PC-3 (cell line): ENCODE measurements around the gene DNAH1. TPM values are rescaled to one million over a fixed set of nuclear protein-coding genes. Genes with fewer than 3 reads are reported as not detected.

Experiments used
- ATAC-seq: fragments of 200-7000 bp; cut with Tn5 transposase; 2 replicates; pipeline ENCODE4 v1.9.1; 2020; ENCODE audit warnings: mild to moderate bottlenecking, moderate library complexity
- BruUV-seq: library from RNA; stranded (reverse); fragments of 400-500 nt; replicated peaks from 2 replicates; lab custom pipeline; 2021; lab: Mats Ljungman, UMichigan
- CTCF ChIA-PET: fragments of 300-600 bp; sonication (Branson Sonifier 250); formaldehyde crosslinking; loops from one replicate; lab custom pipeline; 2022; ENCODE audit warnings: antibody characterized with exemption; lab: Charles Lee
- POLR2A ChIA-PET: fragments of 300-600 bp; sonication (Branson Sonifier 250); formaldehyde crosslinking; loops from one replicate; lab custom pipeline; 2022; ENCODE audit warnings: antibody characterized with exemption; ENCODE audit not compliant: unreplicated experiment; lab: Charles Lee
- DNase-seq: peaks from one replicate; pipeline ENCODE4 v3.0.0-alpha.2; 2015
- H2AFZ ChIP-seq: fragments of 300-600 bp; sonication (generic); 2 replicates; pipeline ENCODE4 v1.6.0; 2016; ENCODE audit warnings: antibody characterized with exemption, low read length
- H3F3A ChIP-seq: fragments of 300-600 bp; sonication (generic); one replicate; pipeline ENCODE4 v1.6.0; 2017; ENCODE audit warnings: antibody characterized with exemption, low read length, control low read depth, mild to moderate bottlenecking; ENCODE audit not compliant: unreplicated experiment
- H3K27ac ChIP-seq: fragments of 300-600 bp; sonication (generic); 2 replicates; pipeline ENCODE4 v1.5.1; 2016; ENCODE audit warnings: mild to moderate bottlenecking, low read length
- H3K27me3 ChIP-seq: fragments of 300-600 bp; sonication (generic); 2 replicates; pipeline ENCODE4 v1.6.1; 2016; ENCODE audit warnings: low read length, mixed read lengths
- H3K36me3 ChIP-seq: fragments of 300-600 bp; sonication (generic); 2 replicates; pipeline ENCODE4 v1.6.1; 2016; ENCODE audit warnings: low read depth, mixed run types, low read length, mixed read lengths
- H3K4me1 ChIP-seq: fragments of 300-600 bp; sonication (generic); 2 replicates; pipeline ENCODE4 v1.5.1; 2016; ENCODE audit warnings: low read length; ENCODE audit not compliant: insufficient read depth
- H3K4me2 ChIP-seq: fragments of 300-600 bp; sonication (generic); 2 replicates; pipeline ENCODE4 v1.6.0; 2016; ENCODE audit warnings: low read length
- H3K4me3 ChIP-seq: fragments of 300-600 bp; sonication (generic); 2 replicates; pipeline ENCODE4 v1.5.1; 2016; ENCODE audit warnings: mild to moderate bottlenecking, low read length, mixed read lengths
- H3K79me2 ChIP-seq: fragments of 300-600 bp; sonication (generic); 2 replicates; pipeline ENCODE4 v1.6.1; 2017; ENCODE audit warnings: low read length, mixed read lengths
- H3K9ac ChIP-seq: fragments of 300-600 bp; sonication (generic); 2 replicates; pipeline ENCODE4 v1.6.0; 2016; ENCODE audit warnings: mild to moderate bottlenecking, low read length
- H3K9me2 ChIP-seq: fragments of 300-600 bp; sonication (generic); replicated peaks from 2 replicates; pipeline ENCODE4 v1.6.1; 2016; ENCODE audit warnings: mixed run types, low read length, mixed read lengths
- H3K9me3 ChIP-seq: fragments of 300-600 bp; sonication (generic); 2 replicates; pipeline ENCODE4 v1.6.1; 2016; ENCODE audit warnings: low read length, mixed read lengths
- H4K20me1 ChIP-seq: fragments of 300-600 bp; sonication (generic); 2 replicates; pipeline ENCODE4 v1.6.1; 2016; ENCODE audit warnings: low read length, mixed read lengths
- CTCF ChIP-seq: fragments of 300-600 bp; sonication (generic); conservative IDR thresholded peaks from 2 replicates; pipeline ENCODE4 v1.5.1; 2017; ENCODE audit warnings: antibody characterized with exemption, low read depth, mild to moderate bottlenecking, low read length
- EZH2 ChIP-seq: fragments of 300-600 bp; sonication (generic); IDR thresholded peaks from one replicate; pipeline ENCODE4 v1.6.1; 2017; ENCODE audit warnings: antibody characterized with exemption, mild to moderate bottlenecking, low read length; ENCODE audit not compliant: unreplicated experiment
- EZH2phosphoT487 ChIP-seq: fragments of 300-600 bp; sonication (generic); IDR thresholded peaks from 2 replicates; pipeline ENCODE4 v1.6.1; 2018; ENCODE audit warnings: mild to moderate bottlenecking, antibody characterized with exemption, low read length, borderline replicate concordance
- intact Hi-C: fragments of 100-400 bp; cut with micrococcal nuclease; formaldehyde crosslinking; loops from 2 replicates; pipeline ENCODE4 v1.9.0; 2023
- total RNA-seq: library from RNA; depleted of rRNA; stranded (reverse); fragments of >200 nt; gene quantifications from 2 replicates; pipeline ENCODE4 v1.2.3, GENCODE V29; 2014

Gene DNAH1
- total RNA-seq, 1 experiment from 2014 or later: 2.2 TPM

DNA sequence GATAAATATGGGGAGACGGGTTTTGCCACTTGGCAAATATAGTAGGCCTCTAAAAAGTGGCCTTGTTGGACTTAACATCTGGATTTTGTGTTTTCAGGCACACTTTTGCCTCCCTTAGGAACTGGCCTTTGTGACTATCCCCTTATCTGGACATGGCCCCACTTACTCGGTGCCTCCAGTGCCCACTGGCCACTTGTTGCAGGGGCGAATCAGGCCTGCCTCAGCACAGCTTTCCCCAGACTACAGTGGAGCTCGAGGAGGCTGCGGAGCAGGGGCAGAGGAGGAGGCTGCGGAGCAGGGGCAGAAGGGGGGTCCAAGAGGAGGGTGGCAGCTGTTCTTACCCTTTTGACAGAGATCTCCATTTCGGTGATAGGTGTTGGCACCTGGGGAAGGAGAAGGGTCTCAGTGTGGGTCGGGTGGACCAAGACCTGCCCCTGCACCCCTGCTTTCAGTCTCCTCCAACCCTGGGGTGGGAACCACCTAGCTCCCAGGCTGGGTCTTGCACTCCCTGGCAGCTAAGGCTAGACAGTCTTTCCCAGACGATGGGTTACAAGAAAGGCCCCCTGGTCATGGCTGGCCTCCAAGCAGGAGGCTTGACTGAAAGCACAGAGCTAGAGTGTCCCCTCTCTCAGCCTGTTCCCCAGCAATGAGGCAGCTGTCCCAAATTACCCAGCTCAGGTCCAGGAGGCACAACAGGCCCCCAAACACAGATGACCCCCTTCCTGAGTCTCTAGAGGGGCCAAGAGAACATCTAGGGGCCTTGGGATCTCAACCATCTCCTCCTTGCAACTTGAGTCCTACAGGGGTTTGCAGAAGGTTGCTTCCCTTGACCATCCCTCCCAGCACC, 122.7 kb downstream of the DNAH1 start:
- H3K9me3 ChIP-seq: no peaks in the 10 kb centered on the region
- BruUV-seq: no TSS peak
- POLR2A ChIA-PET: no interaction called here
- no peak overlapping the region for H3K4me2 ChIP-seq
- ATAC-seq (no peak), DNase-seq (no peak)
- intact Hi-C loops: no loop called here
- peaks cover 11% of the 10 kb centered on the region for H3K4me1 ChIP-seq
- H2AFZ ChIP-seq: no peak overlapping the region
- H3K9ac ChIP-seq: no peak overlapping the region
- no peaks in the 10 kb centered on the region for H3K79me2 ChIP-seq
- no peaks in the 10 kb centered on the region for H4K20me1 ChIP-seq
- H3K4me3 ChIP-seq: no peak overlapping the region
- H3F3A ChIP-seq: no peaks in the 10 kb centered on the region
- no peaks in the 10 kb centered on the region for H3K36me3 ChIP-seq
- H3K27ac ChIP-seq: no peak overlapping the region
- CTCF ChIA-PET: no interaction called here
- TF ChIP-seq CTCF (no peak), EZH2 (no peak), EZH2phosphoT487 (no peak)
- no peaks in the 10 kb centered on the region for H3K9me2 ChIP-seq
- no peaks in the 10 kb centered on the region for H3K27me3 ChIP-seq

GRCh38 chr3:52439426-52440248, 123.5 kb downstream of the DNAH1 start:
- H3K9me2 ChIP-seq: no peaks in the 10 kb centered on the region
- H3K27me3 ChIP-seq: no peaks in the 10 kb centered on the region
- H3F3A ChIP-seq: no peaks in the 10 kb centered on the region
- ATAC-seq (no peak), DNase-seq (no peak)
- no peaks in the 10 kb centered on the region for H3K9me3 ChIP-seq
- H3K4me2 ChIP-seq: no peak overlapping the region
- H3K79me2 ChIP-seq: no peaks in the 10 kb centered on the region
- no peaks in the 10 kb centered on the region for H4K20me1 ChIP-seq
- ChIA-PET POLR2A (no interaction called here), CTCF (no interaction called here)
- H3K4me1 ChIP-seq: peaks cover 11% of the 10 kb centered on the region
- no peak overlapping the region for H2AFZ ChIP-seq
- no peak overlapping the region for H3K27ac ChIP-seq
- intact Hi-C loops: no loop called here
- no peak overlapping the region for H3K4me3 ChIP-seq
- BruUV-seq: no TSS peak
- TF ChIP-seq EZH2 (no peak), CTCF (no peak), EZH2phosphoT487 (no peak)
- no peaks in the 10 kb centered on the region for H3K36me3 ChIP-seq
- H3K9ac ChIP-seq: no peak overlapping the region
